Ishikawa (cell line): Measurements from ENCODE around the gene TRA2B.

ENCODE experiments used
- MAX ChIP-seq: IDR thresholded peaks from 2 replicates; pipeline ENCODE4 v1.6.1; 2012
- NFIC ChIP-seq: IDR thresholded peaks from 2 replicates; pipeline ENCODE4 v1.6.1; 2012
- REST ChIP-seq: IDR thresholded peaks from 2 replicates; pipeline ENCODE4 v1.6.1; 2012; ENCODE audit warnings: low read depth, mild to moderate bottlenecking
- TAF1 ChIP-seq: IDR thresholded peaks from 2 replicates; pipeline ENCODE4 v1.6.1; 2012; ENCODE audit warnings: low read depth, mild to moderate bottlenecking
- TEAD4 ChIP-seq: IDR thresholded peaks from 2 replicates; pipeline ENCODE4 v1.6.1; 2012
- YY1 ChIP-seq: IDR thresholded peaks from 2 replicates; pipeline ENCODE4 v1.6.1; 2012; ENCODE audit warnings: low read depth
- ZBTB7A ChIP-seq: IDR thresholded peaks from 2 replicates; pipeline ENCODE4 v1.6.1; 2012; ENCODE audit warnings: low read depth

- TF ChIP-seq YY1 (no peak), MAX (no peak), TEAD4 (no peak), ZBTB7A (no peak), REST (no peak), TAF1 (no peak), NFIC (no peak)
Observed at GRCh38 chr3:185887066-185887465, 50.7 kb downstream of the TRA2B start.
